GM21737 (cell line): ENCODE measurements around the gene CARD11.

Experiments used
- ATAC-seq: cut with Tn5 transposase; IDR thresholded peaks from one replicate; pipeline ENCODE4 v1.9.1; 2021; ENCODE audit warnings: mild to moderate bottlenecking, moderate library complexity; ENCODE audit not compliant: unreplicated experiment

CARD11 gene

GRCh38 chr7:2912684-2913439, 130.8 kb downstream of the CARD11 start:
- no peak for ATAC-seq

GRCh38 chr7:2911466-2911865, 132.2 kb downstream of the CARD11 start:
- ATAC-seq: no peak

GRCh38 chr7:2909471-2910039, 134.1 kb downstream of the CARD11 start:
- no peak for ATAC-seq

- no peak for ATAC-seq
These were observed 134.6 kb downstream of the CARD11 start for GRCh38 chr7:2909043-2909442.

GRCh38 chr7:2908103-2908683, 135.5 kb downstream of the CARD11 start:
- ATAC-seq: no peak

GRCh38 chr7:2906197-2906931, 137.3 kb downstream of the CARD11 start:
- ATAC-seq: no peak

- no peak for ATAC-seq
These were observed 138.2 kb downstream of the CARD11 start for GRCh38 chr7:2905500-2905899.

- no peak for ATAC-seq
These were observed 138.6 kb downstream of the CARD11 start for GRCh38 chr7:2905027-2905426.

GRCh38 chr7:2904202-2904601, 139.5 kb downstream of the CARD11 start:
- no peak for ATAC-seq

- no peak for ATAC-seq
These were observed 139.9 kb downstream of the CARD11 start for GRCh38 chr7:2903682-2904162.

GRCh38 chr7:2897023-2897422, 146.6 kb downstream of the CARD11 start:
- ATAC-seq: no peak

GRCh38 chr7:2896131-2896530, 147.5 kb downstream of the CARD11 start:
- ATAC-seq: no peak

- peak; percentile 52 for ATAC-seq
These were observed 149.3 kb downstream of the CARD11 start for GRCh38 chr7:2894118-2894940.

- ATAC-seq: peak; percentile 27
These were observed 150.2 kb downstream of the CARD11 start for GRCh38 chr7:2893411-2893861.

- no peak for ATAC-seq
These were observed 151.1 kb downstream of the CARD11 start for GRCh38 chr7:2892549-2892948.

- ATAC-seq: no peak
These were observed 155.9 kb downstream of the CARD11 start for GRCh38 chr7:2887816-2888215.

GRCh38 chr7:2886900-2887299, 156.8 kb downstream of the CARD11 start:
- ATAC-seq: no peak

GRCh38 chr7:2886391-2886790, 157.3 kb downstream of the CARD11 start:
- no peak for ATAC-seq

GRCh38 chr7:2884161-2884560, 159.5 kb downstream of the CARD11 start:
- no peak for ATAC-seq

- ATAC-seq: no peak
These were observed 160.6 kb downstream of the CARD11 start for GRCh38 chr7:2883101-2883500.

- ATAC-seq: no peak
These were observed 161.6 kb downstream of the CARD11 start for GRCh38 chr7:2882111-2882510.
